Subcutaneous abdominal adipose tissue (tissue), 5 donors: ENCODE measurements around the gene PGM5.
A peak's percentile ranks its signal among the peaks of the same experiment; 100 is the strongest.
"Not testable (repeated sequence)": the region's sequence is repeated elsewhere in the genome, so short reads cannot be mapped to it uniquely, and the experiment has no call there.

Source experiments
- H3K27ac ChIP-seq: one replicate; pipeline ENCODE4 v1.7.0; 2013; ENCODE audit warnings: low read depth, mild to moderate bottlenecking, inconsistent platforms, low read length, moderate library complexity
- H3K27me3 ChIP-seq, 5 donors: one replicate each; pipeline ENCODE4 v1.7.0; 2013; ENCODE audit warnings: low read length in 5 of 5, inconsistent platforms in 1 of 5; ENCODE audit not compliant: control insufficient read depth in 5 of 5, insufficient read depth in 4 of 5
- H3K36me3 ChIP-seq, 5 donors: one replicate each; pipeline ENCODE4 v1.7.0; 2013; ENCODE audit warnings: low read length in 5 of 5; ENCODE audit not compliant: control insufficient read depth in 5 of 5, insufficient read depth in 5 of 5
- H3K4me1 ChIP-seq, 5 donors: one replicate each; pipeline ENCODE4 v1.7.0; 2013; ENCODE audit warnings: low read length in 5 of 5, mild to moderate bottlenecking in 3 of 5, moderate library complexity in 1 of 5; ENCODE audit not compliant: control insufficient read depth in 5 of 5, insufficient read depth in 5 of 5
- H3K4me3 ChIP-seq, 5 donors: one replicate each; pipeline ENCODE4 v1.7.0; 2013; ENCODE audit warnings: low read length in 5 of 5, low read depth in 1 of 5
- H3K9ac ChIP-seq, 5 donors: one replicate each; pipeline ENCODE4 v1.7.0; 2013; ENCODE audit warnings: low read length in 5 of 5, mild to moderate bottlenecking in 4 of 5, moderate library complexity in 3 of 5
- H3K9me3 ChIP-seq, 5 donors: one replicate each; pipeline ENCODE4 v1.7.0; 2013; ENCODE audit warnings: low read length in 5 of 5; ENCODE audit not compliant: control insufficient read depth in 5 of 5
- donor health status: healthy.
- donor health status: healthy.
- donor health status: healthy.
- donor health status: healthy.
- donor health status: healthy.

PGM5 gene

GRCh38 chr9:68335935-68336334 lies 20.5 kb upstream of the PGM5 start:
- not testable (repeated sequence) for H3K36me3 ChIP-seq, H3K27ac ChIP-seq, H3K4me3 ChIP-seq, H3K9ac ChIP-seq, H3K9me3 ChIP-seq, H3K27me3 ChIP-seq, H3K4me1 ChIP-seq

GRCh38 chr9:68336639-68337339 lies 19.6 kb upstream of the PGM5 start:
- not testable (repeated sequence) for H3K9me3 ChIP-seq, H3K4me1 ChIP-seq, H3K4me3 ChIP-seq, H3K36me3 ChIP-seq, H3K27ac ChIP-seq, H3K27me3 ChIP-seq, H3K9ac ChIP-seq

- H3K9ac ChIP-seq, H3K9me3 ChIP-seq, H3K27me3 ChIP-seq, H3K4me1 ChIP-seq, H3K36me3 ChIP-seq, H3K4me3 ChIP-seq, H3K27ac ChIP-seq: not testable (repeated sequence)
These were observed 18.4 kb upstream of the PGM5 start for GRCh38 chr9:68338000-68338399.

GRCh38 chr9:68342265-68343025 lies 14.0 kb upstream of the PGM5 start:
- H3K4me3 ChIP-seq, H3K27ac ChIP-seq, H3K9ac ChIP-seq, H3K36me3 ChIP-seq, H3K9me3 ChIP-seq, H3K27me3 ChIP-seq, H3K4me1 ChIP-seq: not testable (repeated sequence)

GRCh38 chr9:68343242-68343641 lies 13.2 kb upstream of the PGM5 start:
- not testable (repeated sequence) for H3K4me3 ChIP-seq, H3K9ac ChIP-seq, H3K27me3 ChIP-seq, H3K27ac ChIP-seq, H3K4me1 ChIP-seq, H3K9me3 ChIP-seq, H3K36me3 ChIP-seq

- not testable (repeated sequence) for H3K27me3 ChIP-seq, H3K9ac ChIP-seq, H3K27ac ChIP-seq, H3K9me3 ChIP-seq, H3K36me3 ChIP-seq, H3K4me3 ChIP-seq, H3K4me1 ChIP-seq
These were observed 12.4 kb upstream of the PGM5 start for GRCh38 chr9:68343992-68344391.

- H3K9me3 ChIP-seq, H3K36me3 ChIP-seq, H3K4me3 ChIP-seq, H3K9ac ChIP-seq, H3K4me1 ChIP-seq, H3K27me3 ChIP-seq, H3K27ac ChIP-seq: not testable (repeated sequence)
These were observed 4.7 kb upstream of the PGM5 start for GRCh38 chr9:68351689-68352088.

- not testable (repeated sequence) for H3K27me3 ChIP-seq, H3K27ac ChIP-seq, H3K36me3 ChIP-seq, H3K4me1 ChIP-seq, H3K9ac ChIP-seq, H3K9me3 ChIP-seq
- peak overlapping the region in 3 of 5 donors; percentile 29 to 64 (median 64) for H3K4me3 ChIP-seq
These were observed 425 bp upstream of the PGM5 start for GRCh38 chr9:68355993-68356379.

- H3K4me3 ChIP-seq = peak overlapping the region in 4 of 5 donors; percentile 58 to 67 (median 64)
- not testable (repeated sequence) for H3K4me1 ChIP-seq, H3K36me3 ChIP-seq, H3K27ac ChIP-seq, H3K27me3 ChIP-seq, H3K9me3 ChIP-seq, H3K9ac ChIP-seq
These were observed 806 bp downstream of the PGM5 start for GRCh38 chr9:68357119-68357714.

GRCh38 chr9:68366933-68367547 lies 10.6 kb downstream of the PGM5 start:
- not testable (repeated sequence) for H3K27ac ChIP-seq, H3K27me3 ChIP-seq, H3K9me3 ChIP-seq

More at GRCh38 chr9:68366933-68367547, 10.6 kb downstream of the PGM5 start:
- H3K4me1 ChIP-seq, H3K9ac ChIP-seq, H3K36me3 ChIP-seq: not testable (repeated sequence)
- H3K4me3 ChIP-seq = peak overlapping the region in 1 of 5 donors; percentile 2
